Loucy (cell line): ENCODE data around the gene CBX5.

ENCODE experiments used
- H2AFZ ChIP-seq: fragments of 200-600 bp; sonication (generic); 2 replicates; pipeline ENCODE4 v1.6.0; 2016; ENCODE audit warnings: antibody characterized with exemption, mild to moderate bottlenecking, low read length, moderate library complexity
- H3F3A ChIP-seq: fragments of 200-600 bp; 2 replicates; pipeline ENCODE4 v1.6.0; 2016; ENCODE audit warnings: antibody characterized with exemption, low read depth, mild to moderate bottlenecking
- H3K27me3 ChIP-seq: fragments of 200-600 bp; sonication (generic); 2 replicates; pipeline ENCODE4 v1.6.1; 2014; ENCODE audit warnings: low read length, mild to moderate bottlenecking; ENCODE audit not compliant: insufficient read depth, poor library complexity, severe bottlenecking
- H3K36me3 ChIP-seq: fragments of 200-600 bp; sonication (generic); 2 replicates; pipeline ENCODE4 v1.6.1; 2016; ENCODE audit warnings: low read length; ENCODE audit not compliant: insufficient read depth
- H3K4me1 ChIP-seq: fragments of 200-600 bp; sonication (generic); 2 replicates; pipeline ENCODE4 v1.5.1; 2014; ENCODE audit warnings: low read length, mild to moderate bottlenecking; ENCODE audit not compliant: insufficient read depth, poor library complexity, severe bottlenecking
- H3K4me2 ChIP-seq: fragments of 200-600 bp; sonication (generic); 2 replicates; pipeline ENCODE4 v1.6.0; 2014; ENCODE audit warnings: antibody characterized with exemption, low read length, low read depth, mild to moderate bottlenecking; ENCODE audit not compliant: poor library complexity, severe bottlenecking
- H3K4me3 ChIP-seq: fragments of 200-600 bp; sonication (generic); 2 replicates; pipeline ENCODE4 v1.5.1; 2014; ENCODE audit warnings: low read length, mild to moderate bottlenecking, mixed read lengths; ENCODE audit not compliant: poor library complexity, severe bottlenecking
- H3K79me2 ChIP-seq: fragments of 200-600 bp; sonication (generic); 2 replicates; pipeline ENCODE4 v1.6.1; 2014; ENCODE audit warnings: low read length; ENCODE audit not compliant: insufficient read depth
- H3K9ac ChIP-seq: fragments of 200-600 bp; sonication (generic); 2 replicates; pipeline ENCODE4 v1.6.0; 2014; ENCODE audit warnings: mild to moderate bottlenecking, low read depth, low read length, moderate library complexity; ENCODE audit not compliant: poor library complexity, severe bottlenecking
- H3K9me2 ChIP-seq: fragments of 200-600 bp; sonication (generic); replicated peaks from 2 replicates; pipeline ENCODE4 v1.6.1; 2016; ENCODE audit warnings: low read depth, low read length, mixed read lengths
- H3K9me3 ChIP-seq: fragments of 200-600 bp; sonication (generic); 2 replicates; pipeline ENCODE4 v1.6.1; 2014; ENCODE audit warnings: mild to moderate bottlenecking, antibody characterized with exemption, low read length, low read depth; ENCODE audit not compliant: insufficient read depth
- H4K20me1 ChIP-seq: fragments of 200-600 bp; sonication (generic); 2 replicates; pipeline ENCODE4 v1.6.0; 2014; ENCODE audit warnings: antibody characterized with exemption, low read length, mild to moderate bottlenecking; ENCODE audit not compliant: insufficient read depth, poor library complexity, severe bottlenecking
- CTCF ChIP-seq: fragments of 200-600 bp; sonication (generic); conservative IDR thresholded peaks from 2 replicates; pipeline ENCODE4 v1.5.1; 2014; ENCODE audit warnings: mild to moderate bottlenecking, antibody characterized with exemption, low read length
- EZH2phosphoT487 ChIP-seq: fragments of 200-600 bp; IDR thresholded peaks from 2 replicates; pipeline ENCODE4 v1.6.1; 2018; ENCODE audit warnings: antibody characterized with exemption, mild to moderate bottlenecking, moderate library complexity, borderline replicate concordance

The CBX5 gene

GRCh38 chr12:54207539-54208294, 72.2 kb downstream of the CBX5 start:
- Histone ChIP-seq H2AFZ (no peak overlapping the region), H3K4me1 (no peaks in the 10 kb centered on the region), H3K79me2 (no peaks in the 10 kb centered on the region), H3F3A (peaks cover 3% of the 10 kb centered on the region; the same call in 1 of the 2 replicates), H3K9ac (no peak overlapping the region), H3K4me3 (no peak overlapping the region), H3K9me2 (no peaks in the 10 kb centered on the region), H3K36me3 (no peaks in the 10 kb centered on the region), H3K9me3 (no peaks in the 10 kb centered on the region), H3K4me2 (no peak overlapping the region), H4K20me1 (no peaks in the 10 kb centered on the region), H3K27me3 (no peaks in the 10 kb centered on the region)
- TF ChIP-seq EZH2phosphoT487 (no peak), CTCF (peak; percentile 96)

GRCh38 chr12:54206791-54207190, 73.1 kb downstream of the CBX5 start:
- no peak overlapping the region for H3K9ac ChIP-seq
- no peaks in the 10 kb centered on the region for H3K4me1 ChIP-seq
- no peaks in the 10 kb centered on the region for H3K79me2 ChIP-seq
- H4K20me1 ChIP-seq, result no peaks in the 10 kb centered on the region
- no peaks in the 10 kb centered on the region for H3K36me3 ChIP-seq
- no peak overlapping the region for H3K4me2 ChIP-seq
- no peaks in the 10 kb centered on the region for H3K27me3 ChIP-seq
- no peaks in the 10 kb centered on the region for H3K9me3 ChIP-seq
- H3K9me2 ChIP-seq, result no peaks in the 10 kb centered on the region
- no peak overlapping the region for H2AFZ ChIP-seq
- TF ChIP-seq EZH2phosphoT487 (no peak), CTCF (no peak)
- peaks cover 3% of the 10 kb centered on the region; the same call in 1 of the 2 replicates for H3F3A ChIP-seq
- no peak overlapping the region for H3K4me3 ChIP-seq

GRCh38 chr12:54204316-54204715, 75.6 kb downstream of the CBX5 start:
- H3K79me2 ChIP-seq, result no peaks in the 10 kb centered on the region
- H3K36me3 ChIP-seq, result no peaks in the 10 kb centered on the region
- H3K9ac ChIP-seq, result no peak overlapping the region
- H3F3A ChIP-seq, result peaks cover 3% of the 10 kb centered on the region; the same call in 1 of the 2 replicates
- H3K4me3 ChIP-seq, result no peak overlapping the region
- peaks cover 7% of the 10 kb centered on the region for H3K4me1 ChIP-seq
- H2AFZ ChIP-seq, result no peak overlapping the region
- no peaks in the 10 kb centered on the region for H4K20me1 ChIP-seq
- no peaks in the 10 kb centered on the region for H3K9me2 ChIP-seq
- no peaks in the 10 kb centered on the region for H3K27me3 ChIP-seq
- no peak for TF ChIP-seq EZH2phosphoT487
- TF ChIP-seq CTCF, result no peak
- H3K9me3 ChIP-seq, result no peaks in the 10 kb centered on the region
- H3K4me2 ChIP-seq, result no peak overlapping the region
